Measurements from ENCODE around the gene LIN28A.
A peak's percentile ranks its signal among the peaks of the same experiment; 100 is the strongest.

LIN28A gene

DNA sequence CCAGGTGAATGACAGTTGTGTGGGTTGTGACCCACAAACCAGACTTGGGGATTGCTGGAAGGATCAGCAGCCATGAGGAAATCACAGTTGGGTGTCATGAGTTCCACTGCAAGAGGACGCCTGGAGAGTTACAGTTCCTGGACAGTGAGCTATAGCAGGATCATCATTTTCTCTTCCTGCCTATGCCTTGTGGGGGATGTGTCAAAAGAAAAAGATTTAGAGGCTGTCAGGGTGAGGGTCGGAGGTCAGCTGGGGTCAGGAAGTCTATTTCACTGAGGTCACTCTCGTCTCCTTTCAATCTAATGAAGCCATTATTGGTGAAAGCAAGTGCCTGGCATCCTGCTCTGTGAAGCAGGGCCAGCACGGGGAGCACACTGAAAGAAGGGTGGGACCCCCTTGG, 7.0 kb upstream of the LIN28A start (continued):
- TF ChIP-seq, protein P1, sequence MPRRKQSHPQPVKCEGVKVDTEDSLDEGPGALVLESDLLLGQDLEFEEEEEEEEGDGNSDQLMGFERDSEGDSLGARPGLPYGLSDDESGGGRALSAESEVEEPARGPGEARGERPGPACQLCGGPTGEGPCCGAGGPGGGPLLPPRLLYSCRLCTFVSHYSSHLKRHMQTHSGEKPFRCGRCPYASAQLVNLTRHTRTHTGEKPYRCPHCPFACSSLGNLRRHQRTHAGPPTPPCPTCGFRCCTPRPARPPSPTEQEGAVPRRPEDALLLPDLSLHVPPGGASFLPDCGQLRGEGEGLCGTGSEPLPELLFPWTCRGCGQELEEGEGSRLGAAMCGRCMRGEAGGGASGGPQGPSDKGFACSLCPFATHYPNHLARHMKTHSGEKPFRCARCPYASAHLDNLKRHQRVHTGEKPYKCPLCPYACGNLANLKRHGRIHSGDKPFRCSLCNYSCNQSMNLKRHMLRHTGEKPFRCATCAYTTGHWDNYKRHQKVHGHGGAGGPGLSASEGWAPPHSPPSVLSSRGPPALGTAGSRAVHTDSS (tag by site-specific recombination; IDR thresholded peaks at IDR 0.05) = no peak
- no peak for TF ChIP-seq ZNF202 (tag by site-specific recombination; IDR thresholded peaks at IDR 0.05; ENCODE audit: borderline replicate concordance)
- no peak for TF ChIP-seq ZNF324 (tag by site-specific recombination; IDR thresholded peaks at IDR 0.05)
- no peak for TF ChIP-seq ZNF426 (tag by site-specific recombination; IDR thresholded peaks at IDR 0.05)
- TF ChIP-seq ZNF521 (tag by site-specific recombination; IDR thresholded peaks at IDR 0.05) = no peak
- TF ChIP-seq ZNF350 (tag by site-specific recombination; IDR thresholded peaks at IDR 0.05) = no peak
- TF ChIP-seq ZNF221 (tag by site-specific recombination; IDR thresholded peaks at IDR 0.05; ENCODE audit: borderline replicate concordance) = no peak
- no peak for TF ChIP-seq ZNF10 (tag by site-specific recombination; IDR thresholded peaks at IDR 0.05)

DNA sequence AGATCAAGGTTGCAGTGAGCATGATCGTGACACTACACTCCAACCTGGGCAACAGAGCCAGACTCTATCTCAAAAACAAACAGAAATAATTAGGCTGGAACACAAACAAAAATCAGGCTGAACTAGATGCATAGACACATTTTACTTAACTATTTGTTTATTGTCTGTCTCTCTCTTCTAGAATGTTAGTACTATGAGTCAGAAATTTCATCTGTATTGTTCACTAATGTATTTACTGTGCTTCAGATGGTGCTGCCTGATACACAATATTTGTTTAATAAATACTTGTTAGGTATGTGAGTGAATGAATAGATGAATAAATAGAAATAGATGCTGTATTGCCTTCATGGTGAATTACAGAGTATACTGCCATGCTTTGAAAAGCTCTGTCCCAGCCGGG, 6.0 kb upstream of the LIN28A start:
- no peak for TF ChIP-seq ZNF335 (tag by site-specific recombination; conservative IDR thresholded peaks at IDR 0.05)
- TF ChIP-seq KLF1 (tag by site-specific recombination; IDR thresholded peaks at IDR 0.05) = no peak
- TF ChIP-seq ZNF132 (tag by site-specific recombination; IDR thresholded peaks at IDR 0.05; ENCODE audit: borderline replicate concordance) = no peak
- no peak for TF ChIP-seq ZSCAN16 (tag by site-specific recombination; IDR thresholded peaks at IDR 0.05)
- TF ChIP-seq, protein P2, sequence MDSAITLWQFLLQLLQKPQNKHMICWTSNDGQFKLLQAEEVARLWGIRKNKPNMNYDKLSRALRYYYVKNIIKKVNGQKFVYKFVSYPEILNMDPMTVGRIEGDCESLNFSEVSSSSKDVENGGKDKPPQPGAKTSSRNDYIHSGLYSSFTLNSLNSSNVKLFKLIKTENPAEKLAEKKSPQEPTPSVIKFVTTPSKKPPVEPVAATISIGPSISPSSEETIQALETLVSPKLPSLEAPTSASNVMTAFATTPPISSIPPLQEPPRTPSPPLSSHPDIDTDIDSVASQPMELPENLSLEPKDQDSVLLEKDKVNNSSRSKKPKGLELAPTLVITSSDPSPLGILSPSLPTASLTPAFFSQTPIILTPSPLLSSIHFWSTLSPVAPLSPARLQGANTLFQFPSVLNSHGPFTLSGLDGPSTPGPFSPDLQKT (IDR thresholded peaks at IDR 0.05; ENCODE audit: borderline replicate concordance, low read depth, low read length) = no peak
- TF ChIP-seq, protein P3, sequence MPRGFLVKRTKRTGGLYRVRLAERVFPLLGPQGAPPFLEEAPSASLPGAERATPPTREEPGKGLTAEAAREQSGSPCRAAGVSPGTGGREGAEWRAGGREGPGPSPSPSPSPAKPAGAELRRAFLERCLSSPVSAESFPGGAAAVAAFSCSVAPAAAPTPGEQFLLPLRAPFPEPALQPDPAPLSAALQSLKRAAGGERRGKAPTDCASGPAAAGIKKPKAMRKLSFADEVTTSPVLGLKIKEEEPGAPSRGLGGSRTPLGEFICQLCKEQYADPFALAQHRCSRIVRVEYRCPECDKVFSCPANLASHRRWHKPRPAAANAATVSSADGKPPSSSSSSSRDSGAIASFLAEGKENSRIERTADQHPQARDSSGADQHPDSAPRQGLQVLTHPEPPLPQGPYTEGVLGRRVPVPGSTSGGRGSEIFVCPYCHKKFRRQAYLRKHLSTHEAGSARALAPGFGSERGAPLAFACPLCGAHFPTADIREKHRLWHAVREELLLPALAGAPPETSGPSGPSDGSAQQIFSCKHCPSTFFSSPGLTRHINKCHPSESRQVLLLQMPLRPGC (tag by site-specific recombination; IDR thresholded peaks at IDR 0.05) = no peak
- Histone ChIP-seq H3K4me1 (ENCODE audit: control insufficient read depth, insufficient read depth, low read length) (no peaks in the 10 kb centered on the region), H3K9me3 (ENCODE audit: control insufficient read depth, insufficient read depth, low read depth, low read length) (no peaks in the 10 kb centered on the region), H3K27ac (ENCODE audit: extremely low read depth, low read depth, low read length) (no peak overlapping the region), H3K36me3 (ENCODE audit: control insufficient read depth in 2 of 2, insufficient read depth in 1 of 2, low read length in 2 of 2) (no peaks in the 10 kb centered on the region), H3K4me3 (ENCODE audit: low read depth, low read length) (no peak overlapping the region)
- ChIA-PET POLR2A (no interaction called here), CTCF (interaction anchor here (1.1 to 4.8 kb wide), 2 partner anchors 9 to 12 kb away, joined by 5 to 39 read pairs; no protein-coding TSS in a partner anchor)

DNA sequence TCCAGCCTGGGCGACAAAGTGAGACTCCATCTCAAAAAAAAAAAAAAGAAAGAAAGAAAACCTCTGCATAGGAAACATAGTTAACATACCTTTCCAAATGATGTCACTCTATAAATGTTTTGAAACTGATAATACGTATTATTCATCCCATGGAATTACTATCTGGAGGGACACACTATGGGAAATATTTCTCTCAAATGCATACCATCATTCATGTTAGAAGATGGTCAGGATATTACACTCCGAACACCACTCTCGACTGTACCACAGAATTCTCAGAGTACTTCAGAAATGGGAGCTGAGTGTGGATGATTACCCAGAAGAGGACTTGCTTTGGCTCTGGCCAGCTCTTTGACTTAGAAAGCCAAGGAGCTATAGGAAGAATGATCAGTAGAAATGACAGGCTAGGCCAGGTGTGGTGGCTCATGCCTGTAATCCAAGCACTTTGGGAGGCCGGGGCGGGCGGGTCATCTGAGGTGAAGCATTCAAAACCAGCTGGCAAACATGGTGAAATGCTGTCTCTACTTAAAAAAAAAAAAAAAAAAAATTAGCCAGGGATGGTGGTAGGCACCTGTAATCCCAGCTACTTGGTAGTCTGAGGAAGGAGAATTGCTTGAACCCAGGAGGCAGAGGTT, 5.2 kb upstream of the LIN28A start:
- ChIA-PET POLR2A (interaction anchor here (0.6 to 1.3 kb wide), 3 partner anchors 27 to 241 kb away, joined by 3 to 6 read pairs (median 6); partner anchors contain the start of genes CEP85 and DHDDS), CTCF (interaction anchor here (0.7 to 4.8 kb wide), 7 partner anchors 10 to 364 kb away, joined by 3 to 39 read pairs (median 5); no protein-coding TSS in a partner anchor)
- H3K4me3 ChIP-seq (ENCODE audit: low read depth, low read length) = no peak overlapping the region
- H3K27ac ChIP-seq (ENCODE audit: extremely low read depth, low read depth, low read length) = no peak overlapping the region
- no peaks in the 10 kb centered on the region for H3K9me3 ChIP-seq (ENCODE audit: control insufficient read depth, insufficient read depth, low read depth, low read length)
- no peaks in the 10 kb centered on the region for H3K4me1 ChIP-seq (ENCODE audit: control insufficient read depth, insufficient read depth, low read length)
- H3K36me3 ChIP-seq (ENCODE audit: control insufficient read depth in 2 of 2, insufficient read depth in 1 of 2, low read length in 2 of 2) = no peaks in the 10 kb centered on the region
- TF ChIP-seq, protein P4, sequence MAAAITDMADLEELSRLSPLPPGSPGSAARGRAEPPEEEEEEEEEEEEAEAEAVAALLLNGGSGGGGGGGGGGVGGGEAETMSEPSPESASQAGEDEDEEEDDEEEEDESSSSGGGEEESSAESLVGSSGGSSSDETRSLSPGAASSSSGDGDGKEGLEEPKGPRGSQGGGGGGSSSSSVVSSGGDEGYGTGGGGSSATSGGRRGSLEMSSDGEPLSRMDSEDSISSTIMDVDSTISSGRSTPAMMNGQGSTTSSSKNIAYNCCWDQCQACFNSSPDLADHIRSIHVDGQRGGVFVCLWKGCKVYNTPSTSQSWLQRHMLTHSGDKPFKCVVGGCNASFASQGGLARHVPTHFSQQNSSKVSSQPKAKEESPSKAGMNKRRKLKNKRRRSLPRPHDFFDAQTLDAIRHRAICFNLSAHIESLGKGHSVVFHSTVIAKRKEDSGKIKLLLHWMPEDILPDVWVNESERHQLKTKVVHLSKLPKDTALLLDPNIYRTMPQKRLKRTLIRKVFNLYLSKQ (tag by site-specific recombination; IDR thresholded peaks at IDR 0.05; ENCODE audit: borderline replicate concordance) = no peak
- TF ChIP-seq, protein P5, sequence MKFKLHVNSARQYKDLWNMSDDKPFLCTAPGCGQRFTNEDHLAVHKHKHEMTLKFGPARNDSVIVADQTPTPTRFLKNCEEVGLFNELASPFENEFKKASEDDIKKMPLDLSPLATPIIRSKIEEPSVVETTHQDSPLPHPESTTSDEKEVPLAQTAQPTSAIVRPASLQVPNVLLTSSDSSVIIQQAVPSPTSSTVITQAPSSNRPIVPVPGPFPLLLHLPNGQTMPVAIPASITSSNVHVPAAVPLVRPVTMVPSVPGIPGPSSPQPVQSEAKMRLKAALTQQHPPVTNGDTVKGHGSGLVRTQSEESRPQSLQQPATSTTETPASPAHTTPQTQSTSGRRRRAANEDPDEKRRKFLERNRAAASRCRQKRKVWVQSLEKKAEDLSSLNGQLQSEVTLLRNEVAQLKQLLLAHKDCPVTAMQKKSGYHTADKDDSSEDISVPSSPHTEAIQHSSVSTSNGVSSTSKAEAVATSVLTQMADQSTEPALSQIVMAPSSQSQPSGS (tag by site-specific recombination; IDR thresholded peaks at IDR 0.05; ENCODE audit: low read depth) = peak; percentile 49; the same call in 1 of the 2 replicates
- TF ChIP-seq, protein P6, sequence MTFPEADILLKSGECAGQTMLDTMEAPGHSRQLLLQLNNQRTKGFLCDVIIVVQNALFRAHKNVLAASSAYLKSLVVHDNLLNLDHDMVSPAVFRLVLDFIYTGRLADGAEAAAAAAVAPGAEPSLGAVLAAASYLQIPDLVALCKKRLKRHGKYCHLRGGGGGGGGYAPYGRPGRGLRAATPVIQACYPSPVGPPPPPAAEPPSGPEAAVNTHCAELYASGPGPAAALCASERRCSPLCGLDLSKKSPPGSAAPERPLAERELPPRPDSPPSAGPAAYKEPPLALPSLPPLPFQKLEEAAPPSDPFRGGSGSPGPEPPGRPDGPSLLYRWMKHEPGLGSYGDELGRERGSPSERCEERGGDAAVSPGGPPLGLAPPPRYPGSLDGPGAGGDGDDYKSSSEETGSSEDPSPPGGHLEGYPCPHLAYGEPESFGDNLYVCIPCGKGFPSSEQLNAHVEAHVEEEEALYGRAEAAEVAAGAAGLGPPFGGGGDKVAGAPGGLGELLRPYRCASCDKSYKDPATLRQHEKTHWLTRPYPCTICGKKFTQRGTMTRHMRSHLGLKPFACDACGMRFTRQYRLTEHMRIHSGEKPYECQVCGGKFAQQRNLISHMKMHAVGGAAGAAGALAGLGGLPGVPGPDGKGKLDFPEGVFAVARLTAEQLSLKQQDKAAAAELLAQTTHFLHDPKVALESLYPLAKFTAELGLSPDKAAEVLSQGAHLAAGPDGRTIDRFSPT (tag by site-specific recombination; IDR thresholded peaks at IDR 0.05) = no peak
- TF ChIP-seq ZNF530 (tag by site-specific recombination; IDR thresholded peaks at IDR 0.05; ENCODE audit: low read depth) = no peak

All from HEK293 (cell line).